ENCODE measurements around the gene USP36. TPM values are rescaled to one million over a fixed set of nuclear protein-coding genes. Genes with fewer than 3 reads are reported as not detected.

USP36 gene
- total RNA-seq, 2 donors from 2014 or later: 31.2 to 66.6 TPM

DNA sequence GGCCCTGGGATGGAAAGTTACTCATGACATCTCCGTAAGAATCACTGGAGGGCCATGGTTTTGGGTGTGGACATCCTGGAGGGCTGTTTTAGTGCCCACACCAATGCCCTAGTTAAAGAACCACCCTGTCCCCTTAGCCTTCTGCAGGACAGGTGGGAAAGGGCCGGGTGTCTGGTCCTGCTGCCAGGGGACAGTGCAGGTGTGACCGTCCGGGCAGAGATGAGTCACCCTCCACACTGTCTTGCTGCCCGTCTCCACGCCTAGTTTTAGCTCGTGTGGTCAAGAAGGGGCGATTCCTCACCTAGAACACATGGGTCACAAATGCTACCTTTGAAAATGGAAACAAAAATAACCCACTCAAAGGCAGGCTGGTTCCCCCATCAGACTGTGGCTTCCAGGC, 45.3 kb upstream of the USP36 start:
- Histone ChIP-seq H3K27me3 (replicated peaks; ENCODE audit: insufficient read depth) (no peaks in the 10 kb centered on the region), H3K36me3 (no peaks in the 10 kb centered on the region), H3K9me3 (no peaks in the 10 kb centered on the region), H3K4me3 (no peak overlapping the region), H3K27ac (no peak overlapping the region), H3K4me1 (replicated peaks) (peaks cover 3% of the 10 kb centered on the region)
- no peak for DNase-seq (ENCODE audit: low spot score)
- TF ChIP-seq POLR2A (IDR thresholded peaks at IDR 0.05) (no peak), POLR2AphosphoS5 (IDR thresholded peaks at IDR 0.05) (no peak)
- TF ChIP-seq, protein P1, sequence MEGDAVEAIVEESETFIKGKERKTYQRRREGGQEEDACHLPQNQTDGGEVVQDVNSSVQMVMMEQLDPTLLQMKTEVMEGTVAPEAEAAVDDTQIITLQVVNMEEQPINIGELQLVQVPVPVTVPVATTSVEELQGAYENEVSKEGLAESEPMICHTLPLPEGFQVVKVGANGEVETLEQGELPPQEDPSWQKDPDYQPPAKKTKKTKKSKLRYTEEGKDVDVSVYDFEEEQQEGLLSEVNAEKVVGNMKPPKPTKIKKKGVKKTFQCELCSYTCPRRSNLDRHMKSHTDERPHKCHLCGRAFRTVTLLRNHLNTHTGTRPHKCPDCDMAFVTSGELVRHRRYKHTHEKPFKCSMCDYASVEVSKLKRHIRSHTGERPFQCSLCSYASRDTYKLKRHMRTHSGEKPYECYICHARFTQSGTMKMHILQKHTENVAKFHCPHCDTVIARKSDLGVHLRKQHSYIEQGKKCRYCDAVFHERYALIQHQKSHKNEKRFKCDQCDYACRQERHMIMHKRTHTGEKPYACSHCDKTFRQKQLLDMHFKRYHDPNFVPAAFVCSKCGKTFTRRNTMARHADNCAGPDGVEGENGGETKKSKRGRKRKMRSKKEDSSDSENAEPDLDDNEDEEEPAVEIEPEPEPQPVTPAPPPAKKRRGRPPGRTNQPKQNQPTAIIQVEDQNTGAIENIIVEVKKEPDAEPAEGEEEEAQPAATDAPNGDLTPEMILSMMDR (IDR thresholded peaks at IDR 0.05): no peak
- intact Hi-C loops (cut with DNase I): no loop called here
- WGBS: 70% methylated on average over 8 of the region's 8 CpGs

DNA sequence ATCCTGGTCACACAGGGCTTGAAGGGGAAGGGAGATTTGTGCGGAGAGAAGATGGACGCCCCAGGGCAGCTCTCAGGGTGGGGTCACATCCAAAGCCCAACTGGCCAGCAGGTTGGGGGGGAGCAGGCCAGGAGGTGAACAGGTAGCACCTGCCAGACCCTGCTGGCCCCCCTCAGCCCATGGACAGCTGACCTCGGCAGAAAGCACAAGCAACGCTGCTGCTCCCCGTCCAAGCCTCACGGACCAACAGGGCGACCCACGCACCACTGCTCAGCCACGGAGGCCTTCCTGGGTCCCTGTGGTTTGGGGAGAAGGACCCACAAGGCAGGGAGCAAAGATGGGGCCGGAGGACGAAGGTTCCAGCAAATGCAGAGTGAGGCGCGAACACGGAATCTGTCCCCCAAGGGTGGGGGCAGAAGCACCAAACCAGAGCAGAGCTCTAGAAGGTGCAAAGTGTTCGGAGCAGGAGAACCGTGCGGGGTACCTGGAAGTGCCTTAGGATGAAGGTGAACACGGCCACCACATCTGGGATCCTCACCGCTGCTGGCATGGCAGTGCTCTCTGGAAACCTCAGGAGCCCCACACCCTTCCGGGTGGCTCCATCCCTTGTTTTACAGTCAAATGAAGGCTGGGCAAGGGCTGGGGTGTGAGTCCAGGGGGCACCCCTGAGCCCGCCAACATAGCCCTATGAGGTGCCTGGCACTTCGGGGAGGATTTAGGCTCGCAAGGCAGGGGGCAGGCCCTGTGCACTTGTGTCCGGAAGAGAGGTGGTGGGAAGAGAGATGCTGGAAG, 44.5 kb upstream of the USP36 start:
- no peaks in the 10 kb centered on the region for H3K36me3 ChIP-seq
- H3K4me3 ChIP-seq: no peak overlapping the region
- H3K27ac ChIP-seq: peak overlapping the region; percentile 74 to 82
- H3K9me3 ChIP-seq: no peaks in the 10 kb centered on the region
- no peak for DNase-seq (ENCODE audit: low spot score)
- no peaks in the 10 kb centered on the region for H3K27me3 ChIP-seq (replicated peaks; ENCODE audit: insufficient read depth)
- H3K4me1 ChIP-seq (replicated peaks): peaks cover 3% of the 10 kb centered on the region
- WGBS: 89% methylated on average over 24 of the region's 24 CpGs
- TF ChIP-seq, protein P1 (IDR thresholded peaks at IDR 0.05): no peak
- no peak for TF ChIP-seq POLR2A (IDR thresholded peaks at IDR 0.05)
- no peak for TF ChIP-seq POLR2AphosphoS5 (IDR thresholded peaks at IDR 0.05)
- intact Hi-C loops (cut with DNase I): loop anchor here (5.0 kb wide), 1 partner anchor 37 kb away; no protein-coding TSS in a partner anchor

GRCh38 chr17:78884148-78884825, 43.7 kb upstream of the USP36 start:
- H3K27ac ChIP-seq: peak overlapping the region; percentile 74 to 82
- 36% methylated on average over 18 of the region's 20 CpGs for WGBS
- peaks cover 4% of the 10 kb centered on the region for H3K4me1 ChIP-seq (replicated peaks)
- DNase-seq (ENCODE audit: low spot score): no peak
- intact Hi-C loops (cut with DNase I): loop anchor here (5.0 kb wide), 1 partner anchor 38 kb away; no protein-coding TSS in a partner anchor
- peak overlapping the region in 1 of 2 donors; percentile 1 for H3K4me3 ChIP-seq
- no peaks in the 10 kb centered on the region for H3K9me3 ChIP-seq
- no peaks in the 10 kb centered on the region for H3K36me3 ChIP-seq
- TF ChIP-seq POLR2AphosphoS5 (IDR thresholded peaks at IDR 0.05) (no peak), POLR2A (IDR thresholded peaks at IDR 0.05) (no peak)
- TF ChIP-seq, protein P1 (IDR thresholded peaks at IDR 0.05): no peak
- H3K27me3 ChIP-seq (replicated peaks; ENCODE audit: insufficient read depth): no peaks in the 10 kb centered on the region

GRCh38 chr17:78883533-78884131, 43.0 kb upstream of the USP36 start:
- peak; percentile 43 for DNase-seq (ENCODE audit: low spot score)
- peak overlapping the region; percentile 74 to 82 for H3K27ac ChIP-seq
- intact Hi-C loops (cut with DNase I): loop anchor here (5.0 kb wide), 1 partner anchor 39 kb away; no protein-coding TSS in a partner anchor
- no peaks in the 10 kb centered on the region for H3K9me3 ChIP-seq
- 13% methylated on average over 24 of the region's 24 CpGs for WGBS
- peak overlapping the region in 1 of 2 donors; percentile 1 for H3K4me3 ChIP-seq
- H3K36me3 ChIP-seq: no peaks in the 10 kb centered on the region
- peaks cover 6% of the 10 kb centered on the region for H3K4me1 ChIP-seq (replicated peaks)
- H3K27me3 ChIP-seq (replicated peaks; ENCODE audit: insufficient read depth): no peaks in the 10 kb centered on the region
- TF ChIP-seq POLR2A (IDR thresholded peaks at IDR 0.05): peak; percentile 12
- TF ChIP-seq POLR2AphosphoS5 (IDR thresholded peaks at IDR 0.05): peak; percentile 80
- TF ChIP-seq, protein P1 (IDR thresholded peaks at IDR 0.05): peak in 1 of 4 experiments; percentile 3

Data from prostate gland (tissue), 2 donors.